B cell (primary cell): Measurements from ENCODE around the gene SDK1. TPM values are rescaled to one million over a fixed set of nuclear protein-coding genes. Genes with fewer than 3 reads are reported as not detected.

Experiments used
- ATAC-seq: fragments of 200-7000 bp; cut with Tn5 transposase; one replicate; pipeline ENCODE4 v1.10.0; 2021; ENCODE audit warnings: low read depth, mild to moderate bottlenecking, moderate number of reproducible peaks, moderate library complexity
- CTCF ChIA-PET: fragments of 350-600 bp; sonication (Branson Sonifier 250); formaldehyde crosslinking; loops from one replicate; lab custom pipeline; 2021; ENCODE audit warnings: antibody characterized with exemption, inconsistent platforms; lab: Charles Lee
- POLR2A ChIA-PET: fragments of 350-600 bp; sonication (Branson Sonifier 250); formaldehyde crosslinking; loops from one replicate; lab custom pipeline; 2021; ENCODE audit warnings: antibody characterized with exemption; lab: Charles Lee
- DNase-seq: peaks from one replicate; pipeline ENCODE4 v3.0.0; 2013
- H2AFZ ChIP-seq: 2 replicates; pipeline ENCODE4 v1.6.1; 2012; ENCODE audit warnings: mild to moderate bottlenecking, low read depth, low read length; ENCODE audit not compliant: insufficient read depth, poor library complexity, severe bottlenecking
- H3K27ac ChIP-seq, 2 donors: 1 replicate in 1 of 2; 2 replicates in 1 of 2; pipeline ENCODE4 v1.5.1; 2012 to 2013; ENCODE audit warnings: low read length in 2 of 2, mild to moderate bottlenecking in 2 of 2, moderate library complexity in 1 of 2
- H3K27me3 ChIP-seq, 4 experiments: fragments of 200-600 bp in 1 of 4; sonication (generic) in 1 of 4; replicated peaks in 1 of 4; 1 replicate in 2 of 4; 2 replicates in 2 of 4; pipeline versions ENCODE4 v1.6.1 to v1.7.0; 2013 to 2016; ENCODE audit warnings: low read length in 3 of 4, mild to moderate bottlenecking in 2 of 4, mixed read lengths in 1 of 4, moderate library complexity in 1 of 4; ENCODE audit not compliant: insufficient read depth in 4 of 4, control insufficient read depth in 3 of 4; ENCODE audit errors: control extremely low read depth in 1 of 4
- H3K36me3 ChIP-seq, 2 experiments: replicated peaks in 1 of 2; 1 replicate in 1 of 2; 2 replicates in 1 of 2; pipeline versions ENCODE4 v1.6.1 to v1.7.1; 2013; ENCODE audit warnings: low read length in 1 of 2; ENCODE audit not compliant: insufficient read depth in 2 of 2, control insufficient read depth in 1 of 2; ENCODE audit errors: control extremely low read depth in 1 of 2, extremely low read depth in 1 of 2
- H3K4me1 ChIP-seq, 2 donors: fragments of 200-600 bp in 1 of 2; sonication (generic) in 1 of 2; 1 replicate in 1 of 2; 2 replicates in 1 of 2; pipeline versions ENCODE4 v1.5.1 to v1.6.1; 2013 to 2017; ENCODE audit warnings: low read length in 2 of 2; ENCODE audit not compliant: control insufficient read depth in 2 of 2, insufficient read depth in 2 of 2
- H3K4me2 ChIP-seq: replicated peaks from 2 replicates; pipeline ENCODE3; 2012; ENCODE audit warnings: mild to moderate bottlenecking, low read depth, low read length; ENCODE audit not compliant: poor library complexity, severe bottlenecking
- H3K4me3 ChIP-seq, 5 experiments: fragments of 200-600 bp in 1 of 5; sonication (generic) in 1 of 5; 1 replicate in 3 of 5; 2 replicates in 2 of 5; pipeline versions ENCODE4 v1.5.1 to v1.7.0; 2011 to 2016; ENCODE audit warnings: low read length in 4 of 5, mild to moderate bottlenecking in 4 of 5, low read depth in 2 of 5, control low read depth in 1 of 5, moderate library complexity in 1 of 5; ENCODE audit not compliant: insufficient read depth in 1 of 5; ENCODE audit errors: control extremely low read depth in 1 of 5, extremely low read depth in 1 of 5
- H3K79me2 ChIP-seq: fragments of 200-600 bp; sonication (generic); one replicate; pipeline ENCODE4 v1.6.0; 2016; ENCODE audit warnings: low read length; ENCODE audit not compliant: control insufficient read depth, insufficient read depth
- H3K9ac ChIP-seq: fragments of 200-600 bp; sonication (generic); 2 replicates; pipeline ENCODE4 v1.6.1; 2017; ENCODE audit warnings: mild to moderate bottlenecking, low read length, moderate library complexity
- H3K9me3 ChIP-seq, 3 donors: one replicate each; pipeline versions ENCODE4 v1.6.1 to v1.7.1; 2013; ENCODE audit warnings: low read length in 2 of 3; ENCODE audit not compliant: control insufficient read depth in 2 of 3, insufficient read depth in 1 of 3; ENCODE audit errors: control extremely low read depth in 1 of 3
- H4K20me1 ChIP-seq: 2 replicates; pipeline ENCODE4 v1.6.0; 2012; ENCODE audit warnings: mild to moderate bottlenecking, low read length; ENCODE audit not compliant: insufficient read depth, control insufficient read depth, poor library complexity, severe bottlenecking
- H3K27ac Mint-ChIP-seq: one replicate; pipeline ENCODE4 v1.8.0; 2021; ENCODE audit warnings: mixed read lengths
- H3K27me3 Mint-ChIP-seq: one replicate; pipeline ENCODE4 v1.8.0; 2021; ENCODE audit warnings: mixed read lengths
- H3K4me1 Mint-ChIP-seq: one replicate; pipeline ENCODE4 v1.8.0; 2021; ENCODE audit warnings: mixed read lengths
- H3K4me3 Mint-ChIP-seq: one replicate; pipeline ENCODE4 v1.8.0; 2021; ENCODE audit warnings: mixed read lengths
- H3K9me3 Mint-ChIP-seq: one replicate; pipeline ENCODE4 v1.8.0; 2022; ENCODE audit warnings: mixed read lengths; ENCODE audit not compliant: insufficient read depth
- EZH2 ChIP-seq: IDR thresholded peaks from 2 replicates; pipeline ENCODE4 v1.6.1; 2012; ENCODE audit warnings: borderline replicate concordance, low read depth, mild to moderate bottlenecking, moderate library complexity, low read length; ENCODE audit not compliant: insufficient read depth, poor library complexity, severe bottlenecking
- WGBS: methylation state at CpG from one replicate; pipeline ENCODE4 v1.1.5; 2013; ENCODE audit warnings: missing lambda C conversion rate; ENCODE audit not compliant: insufficient coverage; 5-methylcytosine and 5-hydroxymethylcytosine counted together
- intact Hi-C: fragments of 100-400 bp; cut with micrococcal nuclease; formaldehyde crosslinking; loops from one replicate; pipeline ENCODE4 v1.10.0; 2022
- polyA plus RNA-seq: library from polyadenylated mRNA; depleted of rRNA; stranded (reverse); fragments of >200 nt; gene quantifications from 2 replicates; pipeline ENCODE4 v1.2.3, GENCODE V29; 2012
- total RNA-seq, 2 donors: library from RNA; stranded (reverse); fragments of 120-200 nt in 1 of 2; gene quantifications; 1 replicate in 1 of 2; 2 replicates in 1 of 2; pipeline versions ENCODE4 v1.2.3 to v1.2.4, GENCODE V29; 2013 to 2022
- TF ChIP-seq, protein P1 (sequence below): fragments of 200-600 bp; IDR thresholded peaks from one replicate; pipeline ENCODE4 v1.8.0; 2022; ENCODE audit warnings: antibody characterized with exemption, mild to moderate bottlenecking

The SDK1 gene
- total and polyA plus RNA-seq, 2 donors (not counting 1 experiment from before 2014, with no cell fraction given) = 0.73 to 2.0 TPM

DNA sequence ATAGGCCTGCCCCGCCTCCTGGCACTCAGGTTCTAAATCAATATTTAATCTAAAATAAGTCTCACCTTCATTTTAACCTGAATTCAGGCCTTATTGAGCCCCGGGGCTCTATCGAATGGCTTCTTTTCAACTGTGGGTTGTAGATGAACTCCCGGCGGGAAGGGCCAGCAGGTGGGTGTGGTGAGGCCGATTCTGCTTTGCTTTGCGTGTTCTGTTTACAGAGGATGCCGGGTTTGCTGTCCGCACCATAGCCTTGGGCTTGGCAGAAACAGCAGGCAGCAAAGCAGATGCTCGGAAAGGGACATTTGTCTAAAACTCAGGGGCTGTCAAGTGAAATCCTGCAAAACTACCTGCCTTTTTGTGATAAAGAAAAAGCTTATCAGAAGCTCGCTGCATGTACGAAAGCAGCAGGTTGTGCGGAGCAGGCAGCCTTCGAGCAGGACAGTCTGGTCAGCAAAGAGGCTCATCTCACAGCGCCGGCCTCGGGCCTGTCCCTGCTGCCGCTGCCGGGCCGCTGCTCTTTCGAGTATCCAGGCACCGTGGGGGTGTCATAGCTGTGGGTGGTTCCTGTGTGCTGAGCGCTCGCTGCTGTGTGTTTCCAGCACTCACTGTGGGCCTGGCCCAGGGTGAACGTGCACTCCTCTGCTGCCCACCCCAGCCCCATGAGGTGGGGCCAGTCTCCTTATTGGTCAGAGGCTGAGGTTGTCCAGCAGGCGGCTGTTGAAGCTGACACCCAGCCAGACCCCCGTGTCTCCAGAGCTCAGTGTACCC is 946.2 kb downstream of the SDK1 start:
- Histone ChIP-seq H3K36me3 (no peaks in the 10 kb centered on the region), H3K4me3 (no peak overlapping the region), H3K9ac (no peak overlapping the region), H2AFZ (no peak overlapping the region), H3K4me2 (no peak overlapping the region), H4K20me1 (no peaks in the 10 kb centered on the region), H3K79me2 (no peaks in the 10 kb centered on the region), H3K9me3 (peaks cover 0 to 46% (median 3%) of the 10 kb centered on the region in 3 donors), H3K27ac (no peak overlapping the region), H3K27me3 (no peaks in the 10 kb centered on the region), H3K4me1 (no peaks in the 10 kb centered on the region)
- Mint-ChIP-seq H3K4me1 (no peaks in the 10 kb centered on the region), H3K27ac (no peak overlapping the region), H3K9me3 (peaks cover 20% of the 10 kb centered on the region), H3K27me3 (no peaks in the 10 kb centered on the region), H3K4me3 (no peak overlapping the region)
- no peak for TF ChIP-seq EZH2
- TF ChIP-seq, protein P1, sequence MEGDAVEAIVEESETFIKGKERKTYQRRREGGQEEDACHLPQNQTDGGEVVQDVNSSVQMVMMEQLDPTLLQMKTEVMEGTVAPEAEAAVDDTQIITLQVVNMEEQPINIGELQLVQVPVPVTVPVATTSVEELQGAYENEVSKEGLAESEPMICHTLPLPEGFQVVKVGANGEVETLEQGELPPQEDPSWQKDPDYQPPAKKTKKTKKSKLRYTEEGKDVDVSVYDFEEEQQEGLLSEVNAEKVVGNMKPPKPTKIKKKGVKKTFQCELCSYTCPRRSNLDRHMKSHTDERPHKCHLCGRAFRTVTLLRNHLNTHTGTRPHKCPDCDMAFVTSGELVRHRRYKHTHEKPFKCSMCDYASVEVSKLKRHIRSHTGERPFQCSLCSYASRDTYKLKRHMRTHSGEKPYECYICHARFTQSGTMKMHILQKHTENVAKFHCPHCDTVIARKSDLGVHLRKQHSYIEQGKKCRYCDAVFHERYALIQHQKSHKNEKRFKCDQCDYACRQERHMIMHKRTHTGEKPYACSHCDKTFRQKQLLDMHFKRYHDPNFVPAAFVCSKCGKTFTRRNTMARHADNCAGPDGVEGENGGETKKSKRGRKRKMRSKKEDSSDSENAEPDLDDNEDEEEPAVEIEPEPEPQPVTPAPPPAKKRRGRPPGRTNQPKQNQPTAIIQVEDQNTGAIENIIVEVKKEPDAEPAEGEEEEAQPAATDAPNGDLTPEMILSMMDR = no peak
- intact Hi-C loops = no loop called here
- ChIA-PET POLR2A (no interaction called here), CTCF (no interaction called here)
- no peak for ATAC-seq
- WGBS = 91% methylated on average over 24 of the region's 27 CpGs
- no peak for DNase-seq

DNA sequence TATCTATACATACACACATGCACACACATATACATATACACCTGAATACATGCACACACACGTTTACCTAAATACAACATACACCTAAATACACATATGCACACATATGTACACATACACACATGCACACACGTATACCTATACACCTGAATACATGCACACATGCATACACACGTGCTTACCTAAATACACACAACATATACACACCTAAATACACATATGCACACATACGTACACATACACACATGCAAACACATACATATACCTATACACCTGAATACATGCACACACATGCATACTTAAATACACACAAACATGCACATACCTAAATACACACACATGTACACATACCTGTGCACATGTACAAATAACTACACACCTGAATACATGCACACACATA is 947.2 kb downstream of the SDK1 start:
- Mint-ChIP-seq H3K4me1 (no peaks in the 10 kb centered on the region), H3K27me3 (no peaks in the 10 kb centered on the region), H3K4me3 (no peak overlapping the region), H3K27ac (no peak overlapping the region), H3K9me3 (peaks cover 20% of the 10 kb centered on the region)
- POLR2A ChIA-PET = no interaction called here
- no peak overlapping the region for H3K27ac ChIP-seq
- CTCF ChIA-PET = no interaction called here
- no peak overlapping the region for H3K4me3 ChIP-seq
- no peak overlapping the region for H2AFZ ChIP-seq
- TF ChIP-seq, protein P1 = no peak
- no peak for TF ChIP-seq EZH2
- intact Hi-C loops = no loop called here
- no peaks in the 10 kb centered on the region for H4K20me1 ChIP-seq
- 69% methylated on average over 4 of the region's 4 CpGs for WGBS
- H3K27me3 ChIP-seq = no peaks in the 10 kb centered on the region
- no peak for ATAC-seq
- no peak for DNase-seq
- H3K4me1 ChIP-seq = no peaks in the 10 kb centered on the region
- H3K4me2 ChIP-seq = no peak overlapping the region
- H3K36me3 ChIP-seq = no peaks in the 10 kb centered on the region
- H3K9ac ChIP-seq = no peak overlapping the region
- no peaks in the 10 kb centered on the region for H3K79me2 ChIP-seq
- H3K9me3 ChIP-seq = peaks cover 1 to 46% (median 3%) of the 10 kb centered on the region in 3 donors
